H9 (cell line): Measurements from ENCODE around the gene C19orf85. TPM values are rescaled to one million over a fixed set of nuclear protein-coding genes. Genes with fewer than 3 reads are reported as not detected.

Experiments
- DNase-seq: peaks from one replicate; pipeline ENCODE4 v3.0.0-alpha.2; 2017
- H2AFZ ChIP-seq: one replicate; pipeline ENCODE4 v1.6.1; 2013; ENCODE audit warnings: mild to moderate bottlenecking, low read length, control low read depth, moderate library complexity
- H2AK5ac ChIP-seq: 2 replicates; pipeline ENCODE4 v1.6.1; 2013; ENCODE audit warnings: low read length, control low read depth, mixed read lengths; ENCODE audit not compliant: insufficient read length
- H2BK120ac ChIP-seq: one replicate; pipeline ENCODE4 v1.6.1; 2013; ENCODE audit warnings: low read depth, mild to moderate bottlenecking, low read length, control low read depth, inconsistent platforms; ENCODE audit not compliant: poor library complexity, severe bottlenecking
- H2BK12ac ChIP-seq: 2 replicates; pipeline ENCODE4 v1.6.1; 2013; ENCODE audit warnings: low read length, control low read depth, mixed read lengths, low read depth; ENCODE audit not compliant: insufficient read length
- H2BK15ac ChIP-seq: 2 replicates; pipeline ENCODE4 v1.6.1; 2013; ENCODE audit warnings: low read depth, low read length, control low read depth
- H2BK20ac ChIP-seq: one replicate; pipeline ENCODE4 v1.6.1; 2013; ENCODE audit warnings: low read depth, mild to moderate bottlenecking, low read length, control low read depth, inconsistent platforms; ENCODE audit not compliant: poor library complexity, severe bottlenecking
- H2BK5ac ChIP-seq: 2 replicates; pipeline ENCODE4 v1.6.1; 2013; ENCODE audit warnings: low read length, control low read depth, mixed read lengths; ENCODE audit not compliant: insufficient read length
- H3K14ac ChIP-seq: 2 replicates; pipeline ENCODE4 v1.6.1; 2013; ENCODE audit warnings: low read length, control low read depth; ENCODE audit not compliant: insufficient read depth
- H3K18ac ChIP-seq: 2 replicates; pipeline ENCODE4 v1.6.1; 2013; ENCODE audit warnings: low read depth, mild to moderate bottlenecking, mixed read lengths, low read length, control low read depth; ENCODE audit not compliant: insufficient read length
- H3K23ac ChIP-seq: 2 replicates; pipeline ENCODE4 v1.6.1; 2013; ENCODE audit warnings: low read length, control low read depth, mixed read lengths, low read depth; ENCODE audit not compliant: insufficient read length
- H3K23me2 ChIP-seq: 2 replicates; pipeline ENCODE4 v1.6.1; 2013; ENCODE audit warnings: low read depth, mild to moderate bottlenecking, mixed read lengths, low read length, control low read depth; ENCODE audit not compliant: insufficient read length, poor library complexity, severe bottlenecking
- H3K27ac ChIP-seq: 2 replicates; pipeline ENCODE4 v1.5.1; 2013; ENCODE audit warnings: low read length, control low read depth, mixed read lengths, low read depth; ENCODE audit not compliant: insufficient read length
- H3K27me3 ChIP-seq: 2 replicates; pipeline ENCODE4 v1.6.1; 2013; ENCODE audit warnings: low read length, control low read depth, inconsistent platforms; ENCODE audit not compliant: insufficient read depth
- H3K4ac ChIP-seq: 2 replicates; pipeline ENCODE4 v1.6.1; 2013; ENCODE audit warnings: low read depth, mild to moderate bottlenecking, control low read depth, inconsistent platforms, low read length, moderate library complexity
- H3K4me1 ChIP-seq: 2 replicates; pipeline ENCODE4 v1.6.1; 2013; ENCODE audit warnings: low read length, control low read depth, inconsistent platforms; ENCODE audit not compliant: insufficient read depth
- H3K4me2 ChIP-seq: 2 replicates; pipeline ENCODE4 v1.6.1; 2013; ENCODE audit warnings: low read length, control low read depth, mixed read lengths; ENCODE audit not compliant: insufficient read length, insufficient read depth
- H3K56ac ChIP-seq: 2 replicates; pipeline ENCODE4 v1.6.1; 2013; ENCODE audit warnings: low read depth, mild to moderate bottlenecking, mixed read lengths, low read length, control low read depth; ENCODE audit not compliant: insufficient read length
- H3K79me1 ChIP-seq: 2 replicates; pipeline ENCODE4 v1.6.1; 2013; ENCODE audit warnings: low read depth, mild to moderate bottlenecking, moderate library complexity, low read length, control low read depth, inconsistent platforms; ENCODE audit not compliant: insufficient read depth, poor library complexity, severe bottlenecking
- H3K79me2 ChIP-seq: 2 replicates; pipeline ENCODE4 v1.6.1; 2013; ENCODE audit warnings: low read length, control low read depth, inconsistent platforms; ENCODE audit not compliant: insufficient read depth
- H3K9ac ChIP-seq: 2 replicates; pipeline ENCODE4 v1.6.1; 2013; ENCODE audit warnings: low read length, control low read depth, mixed read lengths; ENCODE audit not compliant: insufficient read length; ENCODE audit errors: extremely low read depth
- H3K9me3 ChIP-seq: one replicate; pipeline ENCODE4 v1.6.1; 2013; ENCODE audit warnings: low read depth, low read length, inconsistent platforms; ENCODE audit not compliant: control insufficient read depth
- H3T11ph ChIP-seq: one replicate; pipeline ENCODE4 v1.6.1; 2013; ENCODE audit warnings: mild to moderate bottlenecking, low read length, control low read depth, inconsistent platforms
- H4K20me1 ChIP-seq: one replicate; pipeline ENCODE4 v1.6.1; 2013; ENCODE audit not compliant: control insufficient read depth, insufficient read length, insufficient read depth
- H4K5ac ChIP-seq: 2 replicates; pipeline ENCODE4 v1.6.1; 2013; ENCODE audit warnings: low read depth, mild to moderate bottlenecking, mixed read lengths, low read length, control low read depth; ENCODE audit not compliant: insufficient read length
- H4K8ac ChIP-seq: replicated peaks from 2 replicates; pipeline ENCODE4 v1.6.1; 2013; ENCODE audit warnings: low read length, control low read depth, mixed read lengths, low read depth; ENCODE audit not compliant: insufficient read length
- H4K91ac ChIP-seq: 2 replicates; pipeline ENCODE4 v1.6.1; 2013; ENCODE audit warnings: low read depth, mild to moderate bottlenecking, moderate library complexity, mixed read lengths, low read length, control low read depth; ENCODE audit not compliant: insufficient read length
- H3K27ac Mint-ChIP-seq, 3 experiments: 2 replicates in 2 of 3; 3 replicates in 1 of 3; pipeline ENCODE4 v1.8.0; 2020 to 2021; ENCODE audit warnings: mixed read lengths in 3 of 3, mild to moderate bottlenecking in 1 of 3, moderate library complexity in 1 of 3
- H3K27me3 Mint-ChIP-seq: 2 replicates; pipeline ENCODE4 v1.8.0; 2021; ENCODE audit warnings: low read depth, mild to moderate bottlenecking, moderate library complexity, mixed read lengths
- H3K36me3 Mint-ChIP-seq, 3 experiments: 2 replicates in 2 of 3; 3 replicates in 1 of 3; pipeline ENCODE4 v1.8.0; 2020 to 2021; ENCODE audit warnings: low read depth in 3 of 3, mixed read lengths in 3 of 3; ENCODE audit not compliant: insufficient read depth in 1 of 3
- H3K4me1 Mint-ChIP-seq, 2 experiments: 2 replicates each; pipeline ENCODE4 v1.8.0; 2020; ENCODE audit warnings: mixed read lengths in 2 of 2
- H3K4me3 Mint-ChIP-seq, 2 experiments: 2 replicates in 1 of 2; 3 replicates in 1 of 2; pipeline ENCODE4 v1.8.0; 2020 to 2021; ENCODE audit warnings: mild to moderate bottlenecking in 2 of 2, mixed read lengths in 2 of 2, moderate library complexity in 1 of 2
- H3K9me3 Mint-ChIP-seq, 2 experiments: 2 replicates in 1 of 2; 3 replicates in 1 of 2; pipeline ENCODE4 v1.8.0; 2020; ENCODE audit warnings: mild to moderate bottlenecking in 2 of 2, mixed read lengths in 2 of 2, moderate library complexity in 1 of 2
- CTCF ChIP-seq: fragments of 200-600 bp; sonication (generic); conservative IDR thresholded peaks from 3 replicates; pipeline ENCODE4 v1.8.0; 2021; ENCODE audit warnings: antibody characterized with exemption, mild to moderate bottlenecking
- WGBS: extraction: QIAGEN DNeasy Blood & Tissue Kit; methylation state at CpG from one replicate; pipeline ENCODE4 v1.1.7; 2013; ENCODE audit warnings: missing lambda C conversion rate, low lambda C conversion rate, mixed read lengths; ENCODE audit not compliant: insufficient read length; ENCODE audit errors: extremely low coverage; 5-methylcytosine and 5-hydroxymethylcytosine counted together
- total RNA-seq: library from RNA; stranded (reverse); gene quantifications from 2 replicates; pipeline ENCODE4 v1.2.1, GENCODE V29; 2021

C19orf85 gene
- total RNA-seq, 1 experiment from 2014 or later: 1.2 TPM

GRCh38 chr19:55437410-55437809 is 27.1 kb downstream of the C19orf85 start:
- Histone ChIP-seq H2BK15ac (no peak overlapping the region), H4K8ac (no peak overlapping the region), H4K5ac (no peak overlapping the region), H3K27me3 (peaks cover 5% of the 10 kb centered on the region; the same call in 1 of the 2 replicates), H3K4ac (no peak overlapping the region), H2AFZ (no peak overlapping the region), H4K20me1 (no peaks in the 10 kb centered on the region), H3K23ac (no peak overlapping the region), H3K9me3 (no peaks in the 10 kb centered on the region), H3K79me1 (no peaks in the 10 kb centered on the region), H4K91ac (no peak overlapping the region), H3K4me1 (0 out of 2 replicates have a peak, but pooled peaks cover 2% of the 10 kb centered on the region), H3K27ac (no peak overlapping the region), H2BK20ac (no peak overlapping the region), H2BK5ac (no peak overlapping the region), H3T11ph (no peak overlapping the region), H3K18ac (no peak overlapping the region), H3K23me2 (peaks cover 16% of the 10 kb centered on the region), H3K56ac (no peak overlapping the region), H3K79me2 (no peaks in the 10 kb centered on the region), H2BK120ac (no peak overlapping the region), H3K9ac (no peak overlapping the region), H3K4me2 (no peak overlapping the region), H2BK12ac (no peak overlapping the region), H3K14ac (no peak overlapping the region), H2AK5ac (no peak overlapping the region)
- peaks cover 54% of the 10 kb centered on the region for H3K27me3 Mint-ChIP-seq
- peaks cover 0 to 5% of the 10 kb centered on the region in 2 experiments; a peak in 1 of 5 replicates for H3K9me3 Mint-ChIP-seq
- peaks cover 11 to 19% of the 10 kb centered on the region in 2 experiments for H3K4me1 Mint-ChIP-seq
- peak; percentile 88 for DNase-seq
- H3K4me3 Mint-ChIP-seq: no peak overlapping the region
- no peak overlapping the region for H3K27ac Mint-ChIP-seq
- TF ChIP-seq CTCF: 0 out of 3 replicates have a peak, but pooled peaks have one; percentile 10
- no CpG with 5 or more reads among the region's 17 CpGs for WGBS
- no peaks in the 10 kb centered on the region for H3K36me3 Mint-ChIP-seq
